GM10266 (cell line): ENCODE results near the gene ZNF697.

Experiments used
- DNase-seq: peaks from one replicate; pipeline ENCODE4 v3.0.0; 2012; ENCODE audit errors: extremely low spot score
- CTCF ChIP-seq: IDR thresholded peaks from 2 replicates; pipeline ENCODE4 v1.5.1; 2012; ENCODE audit warnings: mild to moderate bottlenecking, low read depth; ENCODE audit not compliant: control insufficient read depth, insufficient read depth; ENCODE audit errors: missing control alignments

Gene ZNF697

GRCh38 chr1:119664067-119664466 is 16.0 kb upstream of the ZNF697 start:
- no peak for DNase-seq
- no peak for TF ChIP-seq CTCF

- TF ChIP-seq CTCF: no peak
These were observed 14.0 kb upstream of the ZNF697 start for GRCh38 chr1:119662034-119662437.

GRCh38 chr1:119660253-119661083 is 12.4 kb upstream of the ZNF697 start:
- no peak for TF ChIP-seq CTCF
- DNase-seq: no peak

More at GRCh38 chr1:119662034-119662437, 14.0 kb upstream of the ZNF697 start:
- no peak for DNase-seq

GRCh38 chr1:119659628-119660027 is 11.6 kb upstream of the ZNF697 start:
- no peak for DNase-seq
- TF ChIP-seq CTCF: no peak

GRCh38 chr1:119656410-119656955 is 8.4 kb upstream of the ZNF697 start:
- DNase-seq: no peak
- no peak for TF ChIP-seq CTCF

GRCh38 chr1:119655154-119655553 is 7.1 kb upstream of the ZNF697 start:
- TF ChIP-seq CTCF: no peak

GRCh38 chr1:119653839-119654170 is 5.7 kb upstream of the ZNF697 start:
- no peak for TF ChIP-seq CTCF
- DNase-seq: no peak

More at GRCh38 chr1:119655154-119655553, 7.1 kb upstream of the ZNF697 start:
- no peak for DNase-seq
